ENCODE results near the gene KCNQ1. TPM values are rescaled to one million over a fixed set of nuclear protein-coding genes. Genes with fewer than 3 reads are reported as not detected.

The KCNQ1 gene
- total RNA-seq, 2 donors from 2014 or later: 51.4 to 55.8 TPM

DNA sequence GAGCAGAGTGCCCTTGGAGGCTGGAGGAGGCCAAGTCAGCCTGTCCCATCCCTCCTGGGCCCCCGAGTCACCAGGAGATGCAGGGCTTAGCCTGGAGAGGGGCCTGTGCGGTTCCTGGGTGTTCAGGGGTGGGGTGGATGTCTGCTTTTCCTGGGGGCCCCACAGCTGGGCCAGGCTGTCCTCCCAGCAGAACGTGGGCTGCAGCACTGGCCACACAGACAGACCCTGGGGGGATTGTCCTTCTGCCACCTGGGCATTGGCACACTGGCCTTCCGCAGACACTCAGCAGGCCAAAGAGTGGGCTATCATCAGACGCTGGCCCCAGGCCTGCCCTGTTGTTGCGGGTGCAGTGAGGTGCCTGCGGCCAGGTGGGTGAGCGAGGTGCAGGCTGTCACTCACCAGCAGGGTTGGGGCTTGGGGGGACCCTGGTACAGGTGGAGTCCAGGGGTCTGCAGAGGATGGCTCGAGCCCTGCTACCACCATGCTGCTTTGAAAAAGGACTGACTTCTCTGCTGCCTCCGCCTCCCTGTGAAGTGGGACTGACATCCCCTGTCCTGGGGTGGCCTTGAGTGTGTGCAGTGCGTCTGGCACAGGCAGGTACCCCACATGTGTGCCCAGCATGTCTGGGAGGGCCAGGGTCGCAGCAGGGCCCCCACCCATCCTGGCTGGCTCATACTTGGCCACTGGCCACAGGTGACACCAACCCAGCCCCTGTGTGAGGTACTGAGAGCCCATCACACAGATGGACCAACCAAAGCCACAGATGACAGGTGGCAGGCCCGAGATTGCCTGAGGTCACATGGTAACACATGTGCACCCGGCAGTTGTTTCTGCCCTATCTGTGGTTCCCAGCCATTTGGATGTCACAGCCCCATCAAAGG, 294.0 kb downstream of the KCNQ1 start:
- DNase-seq: no peak
- intact Hi-C loops (cut with DNase I): no loop called here
- no peaks in the 10 kb centered on the region for H3K27me3 ChIP-seq
- no peak for TF ChIP-seq CTCF (IDR thresholded peaks at IDR 0.05)
- peaks cover 18% of the 10 kb centered on the region for H3K4me1 ChIP-seq
- H3K4me3 ChIP-seq: no peak overlapping the region
- no peaks in the 10 kb centered on the region for H3K9me3 ChIP-seq
- H3K36me3 ChIP-seq: no peaks in the 10 kb centered on the region
- no peak overlapping the region for H3K27ac ChIP-seq
- H3K9ac ChIP-seq (ENCODE audit: low read depth in 2 of 2, low read length in 2 of 2): no peak overlapping the region

GRCh38 chr11:2739531-2740274, 294.9 kb downstream of the KCNQ1 start:
- intact Hi-C loops (cut with DNase I): no loop called here
- Histone ChIP-seq H3K27me3 (no peaks in the 10 kb centered on the region), H3K4me1 (peaks cover 18% of the 10 kb centered on the region), H3K4me3 (no peak overlapping the region), H3K9me3 (no peaks in the 10 kb centered on the region), H3K27ac (no peak overlapping the region), H3K36me3 (no peaks in the 10 kb centered on the region), H3K9ac (ENCODE audit: low read depth in 2 of 2, low read length in 2 of 2) (no peak overlapping the region)
- DNase-seq: no peak
- no peak for TF ChIP-seq CTCF (IDR thresholded peaks at IDR 0.05)

GRCh38 chr11:2740275-2740940, 295.6 kb downstream of the KCNQ1 start:
- H3K36me3 ChIP-seq: no peaks in the 10 kb centered on the region
- intact Hi-C loops (cut with DNase I): no loop called here
- no peak overlapping the region for H3K4me3 ChIP-seq
- no peak for DNase-seq
- H3K9ac ChIP-seq (ENCODE audit: low read depth in 2 of 2, low read length in 2 of 2): no peak overlapping the region
- peaks cover 18% of the 10 kb centered on the region for H3K4me1 ChIP-seq
- H3K27me3 ChIP-seq: no peaks in the 10 kb centered on the region
- H3K27ac ChIP-seq: no peak overlapping the region
- TF ChIP-seq CTCF (IDR thresholded peaks at IDR 0.05): no peak
- no peaks in the 10 kb centered on the region for H3K9me3 ChIP-seq

DNA sequence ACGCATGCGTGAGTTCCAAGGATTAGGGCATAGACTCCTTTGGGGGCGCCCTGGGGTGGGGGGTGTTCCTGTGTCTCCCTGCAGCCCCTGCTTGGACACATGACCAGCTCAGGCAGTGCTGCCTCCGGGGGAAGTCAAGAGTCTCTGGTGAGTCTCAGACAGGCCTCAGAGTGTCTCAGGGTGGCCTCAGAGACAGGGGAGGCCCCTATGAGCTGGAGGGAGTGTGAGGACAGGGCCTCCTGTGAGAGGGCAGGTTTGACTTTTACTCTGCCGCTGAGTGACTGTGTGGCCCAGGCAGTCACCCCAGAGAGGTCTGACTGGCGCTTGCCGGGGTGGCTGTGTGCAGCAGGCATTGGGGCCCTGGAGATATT, 296.2 kb downstream of the KCNQ1 start:
- Histone ChIP-seq H3K27ac (no peak overlapping the region), H3K4me1 (peaks cover 18% of the 10 kb centered on the region), H3K36me3 (no peaks in the 10 kb centered on the region), H3K9ac (ENCODE audit: low read depth in 2 of 2, low read length in 2 of 2) (no peak overlapping the region), H3K4me3 (no peak overlapping the region), H3K9me3 (no peaks in the 10 kb centered on the region), H3K27me3 (no peaks in the 10 kb centered on the region)
- no peak for DNase-seq
- intact Hi-C loops (cut with DNase I): no loop called here
- TF ChIP-seq CTCF (IDR thresholded peaks at IDR 0.05): no peak

DNA sequence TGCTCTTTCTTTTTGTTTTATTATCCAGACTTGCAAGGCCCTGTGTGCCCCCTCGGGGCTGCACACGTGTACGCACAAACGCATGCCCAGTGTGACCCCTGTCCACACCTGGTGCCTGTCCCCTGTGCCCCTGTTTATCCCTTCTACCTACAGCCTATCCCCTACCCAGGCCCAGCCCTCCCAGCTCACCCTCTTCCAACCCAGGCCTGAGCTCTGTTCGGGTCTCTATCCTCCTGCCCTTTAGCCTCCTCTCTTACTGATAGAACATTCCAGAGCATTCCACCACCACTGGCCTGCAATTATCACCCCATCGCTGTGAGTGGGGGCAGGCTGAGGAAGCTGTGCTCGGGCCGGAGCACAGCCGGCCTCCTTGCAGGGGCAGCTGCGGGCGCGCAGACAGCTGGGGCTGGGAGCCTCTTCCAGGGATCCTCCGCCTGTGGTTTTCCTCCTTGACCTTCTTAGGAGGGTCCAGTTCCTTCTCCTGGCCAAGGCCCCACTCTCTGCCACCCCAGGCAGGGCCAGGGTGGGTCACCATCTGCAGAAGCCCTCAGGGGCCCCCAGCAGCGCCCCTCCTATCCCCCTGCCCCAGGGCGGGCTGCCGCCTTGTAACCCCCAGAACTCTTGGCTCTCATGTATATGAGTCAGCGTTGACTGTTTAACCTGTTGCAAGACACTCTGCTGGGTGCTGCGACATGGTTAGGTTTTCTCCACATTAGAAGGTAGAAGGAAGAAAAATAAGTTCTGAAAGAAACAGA, 296.7 kb downstream of the KCNQ1 start:
- DNase-seq: no peak
- no peaks in the 10 kb centered on the region for H3K9me3 ChIP-seq
- no peaks in the 10 kb centered on the region for H3K27me3 ChIP-seq
- H3K4me3 ChIP-seq: no peak overlapping the region
- intact Hi-C loops (cut with DNase I): no loop called here
- TF ChIP-seq CTCF (IDR thresholded peaks at IDR 0.05): no peak
- peaks cover 17% of the 10 kb centered on the region for H3K4me1 ChIP-seq
- H3K9ac ChIP-seq (ENCODE audit: low read depth in 2 of 2, low read length in 2 of 2): no peak overlapping the region
- H3K27ac ChIP-seq: no peak overlapping the region
- H3K36me3 ChIP-seq: no peaks in the 10 kb centered on the region
